Activated CD8-positive, alpha-beta T cell treated with anti-CD3 and anti-CD28 coated beads, Interleukin-2, amount 10 ng/mL, durations not matched to agents 7 days and 5 days (primary cell): ENCODE data around the gene CD2BP2. TPM values are rescaled to one million over a fixed set of nuclear protein-coding genes. Genes with fewer than 3 reads are reported as not detected.

Experiments
- total RNA-seq, 2 experiments: library from RNA; stranded (reverse); gene quantifications; one replicate each; pipeline ENCODE4 v1.2.3, GENCODE V29; 2021

CD2BP2 gene
- total RNA-seq, 2 experiments from 2014 or later = 62.7 to 67.5 TPM

Other genes with a start within 250 kb of the CD2BP2 start
- 10 to 100 TPM; 10.5 to 12.6 TPM for gene GDPD3, start 241.8 kb downstream of the CD2BP2 start, total RNA-seq
- gene MAPK3, start 232.1 kb downstream of the CD2BP2 start, total RNA-seq = 10 to 100 TPM; 83.5 to 93.7 TPM
- gene CORO1A, start 171.7 kb downstream of the CD2BP2 start, total RNA-seq = 1,000 to 10,000 TPM; 1,875 to 1,983 TPM
- gene BOLA2B, start 161.6 kb downstream of the CD2BP2 start, total RNA-seq = 100 to 1,000 TPM; 205 to 212 TPM
- 100 to 1,000 TPM; 115 to 123 TPM for gene SLX1A, start 161.4 kb downstream of the CD2BP2 start, total RNA-seq
- gene SULT1A3, start 156.1 kb downstream of the CD2BP2 start, total RNA-seq = 10 to 100 TPM; 28.9 to 32.8 TPM
- 10 to 100 TPM; 12.6 to 24.3 TPM for gene NPIPB13, start 106.8 kb downstream of the CD2BP2 start, total RNA-seq
- gene TBC1D10B, start 15.2 kb upstream of the CD2BP2 start, total RNA-seq = 10 to 100 TPM; 75.4 to 75.7 TPM
- 1 to 10 TPM in 1 of 2 experiments, not detected in 1; 1.3 TPM for gene MYL11, start 19.5 kb upstream of the CD2BP2 start, total RNA-seq
- gene SEPTIN1, start 27.3 kb upstream of the CD2BP2 start, total RNA-seq = 100 to 1,000 TPM; 321 to 342 TPM
- 10 to 100 TPM; 13.5 to 13.8 TPM for gene ZNF48, start 40.1 kb upstream of the CD2BP2 start, total RNA-seq
- gene ZNF771, start 52.3 kb upstream of the CD2BP2 start, total RNA-seq = 1 to 10 TPM; 3.3 to 3.9 TPM
- gene DCTPP1, start 74.7 kb upstream of the CD2BP2 start, total RNA-seq = 10 to 100 TPM; 87.3 to 92.8 TPM
- gene SEPHS2, start 90.6 kb upstream of the CD2BP2 start, total RNA-seq = 10 to 100 TPM; 64.6 to 68.7 TPM
- 100 to 1,000 TPM; 458 to 471 TPM for gene ITGAL, start 117.4 kb upstream of the CD2BP2 start, total RNA-seq
- 1 to 10 TPM; 6.7 to 7.0 TPM for gene ZNF768, start 171.3 kb upstream of the CD2BP2 start, total RNA-seq
- 10 to 100 TPM in 1 of 2 experiments, 1 to 10 TPM in 1; 8.9 to 10.8 TPM for gene ZNF747, start 179.6 kb upstream of the CD2BP2 start, total RNA-seq
- 10 to 100 TPM; 15.2 to 15.4 TPM for gene ZNF764, start 203.1 kb upstream of the CD2BP2 start, total RNA-seq
- 10 to 100 TPM; 12.5 to 13.4 TPM for gene ZNF688, start 216.4 kb upstream of the CD2BP2 start, total RNA-seq
- gene ZNF785, start 230.4 kb upstream of the CD2BP2 start, total RNA-seq = 10 to 100 TPM; 11.7 to 13.7 TPM